Measurements from ENCODE around the gene DFFB.

Gene DFFB

DNA sequence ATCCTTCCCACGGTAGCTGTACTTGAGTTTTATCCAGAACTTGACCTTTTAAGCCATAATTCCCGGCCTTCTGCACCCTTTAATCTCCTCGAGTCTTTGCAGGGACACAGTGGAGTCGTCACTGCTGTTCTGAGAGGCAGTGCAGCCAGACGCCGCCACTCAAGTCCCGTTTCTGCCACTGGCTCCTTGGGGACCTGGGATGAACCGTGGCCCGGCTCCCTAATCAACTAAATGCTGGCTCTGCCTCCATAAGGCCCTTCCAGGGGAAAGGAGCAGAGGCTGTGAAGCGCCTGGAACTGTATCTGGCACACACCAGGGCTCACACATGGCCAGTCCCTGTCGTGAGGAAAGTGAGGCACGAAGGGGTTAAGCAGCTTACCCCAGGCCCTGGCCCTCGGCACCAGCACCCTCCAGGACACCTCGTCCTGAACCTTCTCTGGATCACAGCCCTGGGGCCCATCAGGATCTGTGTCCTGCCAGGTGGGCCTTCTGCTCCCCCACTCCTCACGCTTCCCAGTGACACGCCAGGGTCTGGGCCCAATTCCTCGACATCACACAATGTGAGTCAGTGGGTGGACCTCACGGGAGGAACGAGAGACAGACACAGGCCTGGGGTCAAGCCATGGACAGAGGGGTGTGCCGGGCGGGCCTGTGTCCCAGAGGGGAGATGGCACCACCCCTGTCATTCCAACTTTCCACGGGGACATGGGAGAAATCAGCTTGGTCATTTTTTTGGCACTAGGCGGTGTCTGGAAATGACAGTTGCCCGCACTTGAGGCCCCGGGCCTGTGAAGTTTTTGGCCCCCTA lies 66.3 kb downstream of the DFFB start:
- TF ChIP-seq GATA2 (IDR thresholded peaks at IDR 0.05; ENCODE audit: low read depth, low read length) = no peak

DNA sequence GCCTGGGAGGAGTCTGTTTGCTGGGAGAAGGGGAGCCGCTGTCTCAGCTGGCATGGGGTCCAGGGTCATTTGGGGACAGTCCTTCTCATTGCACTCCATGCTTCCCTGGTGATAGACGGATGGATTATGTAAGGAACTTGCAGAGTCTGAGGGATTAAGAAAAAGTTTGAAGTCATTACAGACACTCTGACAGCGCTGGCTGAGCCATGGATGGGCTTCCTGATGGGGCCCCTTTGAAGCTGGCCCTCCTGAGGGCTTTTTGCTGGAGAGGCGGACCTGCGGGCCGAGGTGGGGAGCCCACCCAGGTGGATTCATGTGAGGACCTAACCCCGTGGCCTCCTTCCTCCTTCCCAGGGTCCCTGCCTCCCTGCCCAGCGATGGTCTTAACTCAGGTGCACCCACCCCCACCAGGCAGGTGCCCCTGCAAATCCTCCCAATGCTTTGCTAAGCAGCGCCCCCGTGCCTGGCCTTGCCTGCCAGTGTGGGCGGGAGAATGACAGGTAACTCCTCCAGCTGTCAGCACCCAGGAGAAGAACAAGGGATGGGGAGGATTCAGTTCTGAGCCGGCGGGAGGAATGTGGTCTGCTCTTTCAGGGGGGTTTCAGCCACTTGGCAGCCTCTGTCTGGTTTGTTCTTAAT lies 67.0 kb downstream of the DFFB start:
- no peak for TF ChIP-seq GATA2 (IDR thresholded peaks at IDR 0.05; ENCODE audit: low read depth, low read length)
- TF ChIP-seq GATA3 (IDR thresholded peaks at IDR 0.05; ENCODE audit: low read depth, low read length) = no peak

GRCh38 chr1:3924825-3925220 lies 67.5 kb downstream of the DFFB start:
- no peak for TF ChIP-seq GATA2 (IDR thresholded peaks at IDR 0.05; ENCODE audit: low read depth, low read length)
- TF ChIP-seq GATA3 (IDR thresholded peaks at IDR 0.05; ENCODE audit: low read depth, low read length) = no peak

GRCh38 chr1:3925256-3925655 lies 68.0 kb downstream of the DFFB start:
- TF ChIP-seq GATA3 (IDR thresholded peaks at IDR 0.05; ENCODE audit: low read depth, low read length) = no peak
- TF ChIP-seq GATA2 (IDR thresholded peaks at IDR 0.05; ENCODE audit: low read depth, low read length) = no peak

GRCh38 chr1:3925762-3926161 lies 68.5 kb downstream of the DFFB start:
- TF ChIP-seq GATA3 (IDR thresholded peaks at IDR 0.05; ENCODE audit: low read depth, low read length) = no peak
- TF ChIP-seq GATA2 (IDR thresholded peaks at IDR 0.05; ENCODE audit: low read depth, low read length) = no peak

DNA sequence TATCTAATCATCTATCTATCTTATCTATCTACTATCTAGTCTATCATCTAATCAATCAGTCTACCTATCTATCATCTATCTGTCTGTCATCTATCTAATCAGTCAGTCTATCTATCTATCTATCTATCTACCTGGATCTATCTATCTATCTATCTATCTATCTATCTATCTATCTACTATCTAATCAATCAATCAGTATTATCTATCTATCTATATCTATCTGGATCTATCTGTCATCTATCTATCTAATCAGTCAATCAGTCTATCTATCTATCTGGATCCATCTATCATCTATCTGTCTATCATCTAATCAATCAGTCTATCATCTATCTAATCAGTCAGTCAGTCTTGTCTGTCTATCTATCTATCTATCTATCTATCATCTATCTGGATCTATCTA lies 69.7 kb downstream of the DFFB start:
- no peak for TF ChIP-seq GATA2 (IDR thresholded peaks at IDR 0.05; ENCODE audit: low read depth, low read length)
- TF ChIP-seq GATA3 (IDR thresholded peaks at IDR 0.05; ENCODE audit: low read depth, low read length) = no peak

GRCh38 chr1:3928586-3928985 lies 71.3 kb downstream of the DFFB start:
- TF ChIP-seq GATA3 (IDR thresholded peaks at IDR 0.05; ENCODE audit: low read depth, low read length) = no peak
- no peak for TF ChIP-seq GATA2 (IDR thresholded peaks at IDR 0.05; ENCODE audit: low read depth, low read length)

DNA sequence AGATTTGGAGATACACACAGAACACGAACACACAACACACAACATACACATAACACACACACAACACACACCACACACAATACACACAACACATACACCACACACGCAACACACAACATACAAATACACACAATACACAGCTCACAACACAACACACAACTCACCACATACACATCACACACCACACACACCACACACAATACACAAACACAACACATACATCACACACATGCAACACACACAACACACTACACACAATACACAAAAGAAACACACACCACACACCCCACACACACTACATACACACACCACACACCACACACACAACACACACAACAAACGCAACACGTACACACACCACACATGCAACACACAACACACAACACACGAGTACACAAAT lies 71.8 kb downstream of the DFFB start:
- TF ChIP-seq GATA2 (IDR thresholded peaks at IDR 0.05; ENCODE audit: low read depth, low read length) (no peak), GATA3 (IDR thresholded peaks at IDR 0.05; ENCODE audit: low read depth, low read length) (no peak)

DNA sequence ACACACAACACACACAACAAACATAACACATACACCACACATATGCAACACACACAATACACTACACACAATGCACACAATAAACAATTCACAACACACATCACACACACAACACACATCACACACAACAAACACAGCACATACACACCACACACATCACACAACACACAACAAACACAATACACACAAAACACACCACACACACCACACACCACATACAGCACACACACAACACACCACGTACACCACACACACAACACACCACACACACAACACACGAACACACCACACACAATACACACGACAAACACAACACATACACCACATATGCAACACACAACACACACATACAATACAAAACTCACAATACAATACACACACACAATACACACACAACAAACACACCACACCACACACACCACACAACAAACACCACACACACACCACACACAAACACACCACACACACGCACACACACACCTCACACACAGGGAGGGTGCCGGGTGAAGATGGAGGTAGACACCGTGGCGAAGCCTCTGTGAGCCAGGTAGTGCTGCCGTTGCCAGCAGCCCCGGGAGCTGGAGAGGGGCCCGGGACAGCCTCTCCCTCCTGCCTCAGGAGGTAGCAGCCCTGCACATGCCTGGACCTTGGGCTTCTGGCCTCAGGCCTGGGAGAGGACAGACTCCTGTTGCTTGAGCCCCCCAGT lies 73.2 kb downstream of the DFFB start:
- TF ChIP-seq GATA2 (IDR thresholded peaks at IDR 0.05; ENCODE audit: low read depth, low read length) = no peak
- no peak for TF ChIP-seq GATA3 (IDR thresholded peaks at IDR 0.05; ENCODE audit: low read depth, low read length)

GRCh38 chr1:3931007-3931912 lies 74.0 kb downstream of the DFFB start:
- TF ChIP-seq GATA3 (IDR thresholded peaks at IDR 0.05; ENCODE audit: low read depth, low read length) (no peak), GATA2 (IDR thresholded peaks at IDR 0.05; ENCODE audit: low read depth, low read length) (no peak)

GRCh38 chr1:3932156-3932919 lies 75.1 kb downstream of the DFFB start:
- TF ChIP-seq GATA2 (IDR thresholded peaks at IDR 0.05; ENCODE audit: low read depth, low read length) (no peak), GATA3 (IDR thresholded peaks at IDR 0.05; ENCODE audit: low read depth, low read length) (no peak)
